ENCODE measurements around the gene TSPAN33.
A peak's percentile ranks its signal among the peaks of the same experiment; 100 is the strongest.

Gene TSPAN33

DNA sequence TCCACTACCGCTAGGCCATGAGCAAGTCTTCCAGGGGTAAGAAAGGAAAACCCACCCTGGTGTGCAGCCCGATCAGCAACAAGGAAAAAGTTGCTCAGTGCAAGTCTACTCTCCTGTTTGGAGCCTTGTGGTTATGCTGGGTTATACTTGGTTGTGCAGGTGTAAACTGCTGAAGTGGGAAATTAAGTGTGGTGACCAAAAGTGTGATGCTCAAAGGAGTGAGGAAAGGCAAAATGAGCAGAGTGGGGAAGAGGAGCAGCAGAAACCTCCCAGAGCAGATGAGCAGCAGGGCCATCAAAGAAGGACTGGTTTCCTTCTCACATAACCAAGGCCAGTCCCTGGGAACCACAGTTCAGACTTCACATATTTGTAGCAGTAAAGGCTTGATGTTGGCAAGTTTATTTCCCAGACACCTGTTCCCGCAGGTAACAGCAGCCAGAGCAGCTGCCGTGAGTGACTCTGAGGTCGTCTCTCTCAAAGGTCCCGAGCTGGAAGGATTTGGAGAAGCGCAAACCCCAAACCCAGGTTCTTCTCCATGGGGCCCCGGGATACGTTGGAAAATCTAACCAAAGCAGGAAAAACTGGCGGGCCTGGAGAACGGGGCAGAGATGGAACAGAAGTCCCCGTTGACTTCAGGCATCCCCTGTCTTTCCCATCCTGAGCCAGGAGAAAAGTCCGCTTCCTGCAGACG is 43.3 kb downstream of the TSPAN33 start:
- Histone ChIP-seq H3K27ac (ENCODE audit: low read depth, low read length, poor library complexity, severe bottlenecking) (no peak overlapping the region), H2AFZ (ENCODE audit: low read length) (no peak overlapping the region)

GRCh38 chr7:129188372-129188891 is 43.9 kb downstream of the TSPAN33 start, which contains the start of gene SMO:
Gene SMO, plus strand, starts transcription at chr7:129188633. Its CDS starts 519 bp downstream, at chr7:129189152.
- no peak within 1 kb of the TSS for H3K27ac ChIP-seq (ENCODE audit: low read depth, low read length, poor library complexity, severe bottlenecking)
- no peaks in the 10 kb centered on the region for H3K9me2 ChIP-seq (ENCODE audit: low read depth, low read length)
- peak within 1 kb of the TSS; percentile 30; the same call in 1 of the 2 replicates for H3K9ac ChIP-seq (ENCODE audit: low read length)

More for the DNA sequence above, 43.3 kb downstream of the TSPAN33 start:
- Histone ChIP-seq H3K36me3 (ENCODE audit: insufficient read depth, low read length) (no peaks in the 10 kb centered on the region), H3K9me2 (ENCODE audit: low read depth, low read length) (no peaks in the 10 kb centered on the region), H3K27me3 (ENCODE audit: insufficient read depth, low read length) (peaks cover 36% of the 10 kb centered on the region), H3K79me2 (ENCODE audit: insufficient read depth, low read length) (no peaks in the 10 kb centered on the region), H3K9me3 (ENCODE audit: low read length) (no peaks in the 10 kb centered on the region), H3K4me2 (ENCODE audit: low read length) (peak overlapping the region; percentile 79), H4K20me1 (ENCODE audit: insufficient read depth, low read length) (no peaks in the 10 kb centered on the region), H3K4me3 (ENCODE audit: low read depth, low read length, poor library complexity, severe bottlenecking) (peak overlapping the region; percentile 57), H3K4me1 (ENCODE audit: insufficient read depth, low read length, severe bottlenecking) (peaks cover 23% of the 10 kb centered on the region), H3F3A (ENCODE audit: insufficient read depth, low read length) (no peaks in the 10 kb centered on the region), H3K9ac (ENCODE audit: low read length) (no peak overlapping the region)
- TF ChIP-seq EZH2 (IDR thresholded peaks at IDR 0.05; ENCODE audit: borderline replicate concordance, low read length) = no peak
- TF ChIP-seq, protein P1, sequence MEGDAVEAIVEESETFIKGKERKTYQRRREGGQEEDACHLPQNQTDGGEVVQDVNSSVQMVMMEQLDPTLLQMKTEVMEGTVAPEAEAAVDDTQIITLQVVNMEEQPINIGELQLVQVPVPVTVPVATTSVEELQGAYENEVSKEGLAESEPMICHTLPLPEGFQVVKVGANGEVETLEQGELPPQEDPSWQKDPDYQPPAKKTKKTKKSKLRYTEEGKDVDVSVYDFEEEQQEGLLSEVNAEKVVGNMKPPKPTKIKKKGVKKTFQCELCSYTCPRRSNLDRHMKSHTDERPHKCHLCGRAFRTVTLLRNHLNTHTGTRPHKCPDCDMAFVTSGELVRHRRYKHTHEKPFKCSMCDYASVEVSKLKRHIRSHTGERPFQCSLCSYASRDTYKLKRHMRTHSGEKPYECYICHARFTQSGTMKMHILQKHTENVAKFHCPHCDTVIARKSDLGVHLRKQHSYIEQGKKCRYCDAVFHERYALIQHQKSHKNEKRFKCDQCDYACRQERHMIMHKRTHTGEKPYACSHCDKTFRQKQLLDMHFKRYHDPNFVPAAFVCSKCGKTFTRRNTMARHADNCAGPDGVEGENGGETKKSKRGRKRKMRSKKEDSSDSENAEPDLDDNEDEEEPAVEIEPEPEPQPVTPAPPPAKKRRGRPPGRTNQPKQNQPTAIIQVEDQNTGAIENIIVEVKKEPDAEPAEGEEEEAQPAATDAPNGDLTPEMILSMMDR (IDR thresholded peaks at IDR 0.05; ENCODE audit: low read length) = no peak

GRCh38 chr7:129188892-129189660 is 44.6 kb downstream of the TSPAN33 start:
- H3K9me3 ChIP-seq (ENCODE audit: low read length) = no peaks in the 10 kb centered on the region

More at GRCh38 chr7:129188372-129188891, 43.9 kb downstream of the TSPAN33 start, which contains the start of gene SMO:
- Histone ChIP-seq H3F3A (ENCODE audit: insufficient read depth, low read length) (no peaks in the 10 kb centered on the region), H3K9me3 (ENCODE audit: low read length) (no peaks in the 10 kb centered on the region), H3K27me3 (ENCODE audit: insufficient read depth, low read length) (peaks cover 36% of the 10 kb centered on the region), H2AFZ (ENCODE audit: low read length) (no peak within 1 kb of the TSS), H4K20me1 (ENCODE audit: insufficient read depth, low read length) (no peaks in the 10 kb centered on the region), H3K4me2 (ENCODE audit: low read length) (peak within 1 kb of the TSS; percentile 79), H3K4me3 (ENCODE audit: low read depth, low read length, poor library complexity, severe bottlenecking) (peak within 1 kb of the TSS; percentile 57), H3K4me1 (ENCODE audit: insufficient read depth, low read length, severe bottlenecking) (peaks cover 23% of the 10 kb centered on the region), H3K79me2 (ENCODE audit: insufficient read depth, low read length) (no peaks in the 10 kb centered on the region), H3K36me3 (ENCODE audit: insufficient read depth, low read length) (no peaks in the 10 kb centered on the region)
- TF ChIP-seq, protein P1 (IDR thresholded peaks at IDR 0.05; ENCODE audit: low read length) = no peak
- no peak for TF ChIP-seq EZH2 (IDR thresholded peaks at IDR 0.05; ENCODE audit: borderline replicate concordance, low read length)

More at GRCh38 chr7:129188892-129189660, 44.6 kb downstream of the TSPAN33 start:
- H3K79me2 ChIP-seq (ENCODE audit: insufficient read depth, low read length) = no peaks in the 10 kb centered on the region
- H3K9me2 ChIP-seq (ENCODE audit: low read depth, low read length) = no peaks in the 10 kb centered on the region
- no peak overlapping the region for H3K27ac ChIP-seq (ENCODE audit: low read depth, low read length, poor library complexity, severe bottlenecking)
- H3F3A ChIP-seq (ENCODE audit: insufficient read depth, low read length) = no peaks in the 10 kb centered on the region
- H3K4me2 ChIP-seq (ENCODE audit: low read length) = peak overlapping the region; percentile 79
- no peak overlapping the region for H2AFZ ChIP-seq (ENCODE audit: low read length)
- TF ChIP-seq, protein P1 (IDR thresholded peaks at IDR 0.05; ENCODE audit: low read length) = no peak
- peak; percentile 84; the same call in 1 of the 2 replicates for TF ChIP-seq EZH2 (IDR thresholded peaks at IDR 0.05; ENCODE audit: borderline replicate concordance, low read length)
- H3K27me3 ChIP-seq (ENCODE audit: insufficient read depth, low read length) = peaks cover 36% of the 10 kb centered on the region
- no peaks in the 10 kb centered on the region for H4K20me1 ChIP-seq (ENCODE audit: insufficient read depth, low read length)
- H3K36me3 ChIP-seq (ENCODE audit: insufficient read depth, low read length) = no peaks in the 10 kb centered on the region
- H3K4me1 ChIP-seq (ENCODE audit: insufficient read depth, low read length, severe bottlenecking) = peaks cover 23% of the 10 kb centered on the region
- H3K4me3 ChIP-seq (ENCODE audit: low read depth, low read length, poor library complexity, severe bottlenecking) = peak overlapping the region; percentile 57
- peak overlapping the region; percentile 30; the same call in 1 of the 2 replicates for H3K9ac ChIP-seq (ENCODE audit: low read length)
